ENCODE results near the gene UCN2.
A peak's percentile ranks its signal among the peaks of the same experiment; 100 is the strongest.

UCN2 gene, protein sequence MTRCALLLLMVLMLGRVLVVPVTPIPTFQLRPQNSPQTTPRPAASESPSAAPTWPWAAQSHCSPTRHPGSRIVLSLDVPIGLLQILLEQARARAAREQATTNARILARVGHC

DNA sequence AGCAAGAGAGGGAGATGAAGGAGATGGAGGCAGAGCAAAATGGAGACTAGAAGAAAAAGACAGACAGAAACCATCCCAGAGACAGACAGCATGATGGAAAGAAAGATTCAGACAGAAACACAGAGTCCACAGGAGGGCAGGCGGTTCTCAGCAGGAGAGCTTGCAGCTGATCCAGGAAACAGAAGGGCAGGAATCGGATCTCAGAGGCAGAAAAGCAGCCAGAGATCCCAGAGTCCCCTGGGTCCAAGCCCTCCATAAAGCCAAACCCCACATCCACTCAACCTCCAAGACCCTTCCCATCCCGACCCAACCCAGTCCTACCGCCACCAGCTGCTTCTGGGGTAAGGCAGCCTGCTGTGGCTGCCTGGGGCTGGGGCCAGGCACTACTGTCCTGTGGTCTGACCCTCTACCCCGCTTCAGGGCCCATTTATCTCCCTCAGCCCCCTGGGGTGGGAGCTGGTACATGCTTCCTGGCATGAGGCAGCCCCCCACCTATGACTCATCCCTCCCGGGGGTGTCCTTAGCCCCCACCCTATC is at the start of gene UCN2:
Gene UCN2 (minus strand): TSS at position 400 of the 537 bp plus-strand sequence. CDS start 657 bp downstream, outside the sequence.
- Histone ChIP-seq H3K4me1 (ENCODE audit: control insufficient read depth in 5 of 5, insufficient read depth in 5 of 5, low read length in 5 of 5) (peaks cover 5 to 42% (median 32%) of the 10 kb centered on the region in 5 donors), H3K27ac (ENCODE audit: low read depth, low read length) (no peak within 1 kb of the TSS), H3K9me3 (ENCODE audit: control insufficient read depth in 5 of 5, low read length in 5 of 5) (no peaks in the 10 kb centered on the region), H3K36me3 (ENCODE audit: control insufficient read depth in 5 of 5, insufficient read depth in 5 of 5, low read length in 5 of 5) (no peaks in the 10 kb centered on the region), H3K9ac (ENCODE audit: low read length in 5 of 5) (no peak within 1 kb of the TSS), H3K27me3 (ENCODE audit: control insufficient read depth in 5 of 5, insufficient read depth in 4 of 5, low read length in 5 of 5) (peaks cover 0 to 2% (median 0%) of the 10 kb centered on the region in 5 donors), H3K4me3 (ENCODE audit: low read depth in 1 of 5, low read length in 5 of 5) (no peak within 1 kb of the TSS)

DNA sequence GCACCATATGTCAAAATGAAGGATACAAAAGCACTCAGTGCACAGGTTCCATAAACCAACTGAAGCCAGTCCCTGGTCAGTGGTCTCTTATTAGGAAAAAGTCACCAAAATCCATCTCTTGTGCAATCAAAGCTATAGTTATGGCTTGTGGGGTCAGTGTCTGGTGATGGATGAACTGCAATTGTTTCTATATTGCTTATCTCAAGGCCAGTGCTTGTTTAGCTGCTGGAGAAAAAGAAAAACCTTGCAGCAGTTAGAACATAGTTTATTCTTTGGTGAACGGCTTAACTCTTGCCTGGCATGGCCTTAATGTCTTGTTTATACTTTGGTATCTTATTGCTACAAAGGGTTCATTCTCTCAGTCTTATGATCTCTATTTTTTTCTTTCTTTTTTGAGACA is 48.7 kb upstream of the UCN2 start:
- H3K9ac ChIP-seq (ENCODE audit: low read length in 5 of 5): no peak overlapping the region
- peaks cover 0 to 5% (median 3%) of the 10 kb centered on the region in 5 donors for H3K9me3 ChIP-seq (ENCODE audit: control insufficient read depth in 5 of 5, low read length in 5 of 5)
- H3K36me3 ChIP-seq (ENCODE audit: control insufficient read depth in 5 of 5, insufficient read depth in 5 of 5, low read length in 5 of 5): no peaks in the 10 kb centered on the region
- H3K27me3 ChIP-seq (ENCODE audit: control insufficient read depth in 5 of 5, insufficient read depth in 4 of 5, low read length in 5 of 5): no peaks in the 10 kb centered on the region
- H3K27ac ChIP-seq (ENCODE audit: low read depth, low read length): no peak overlapping the region
- H3K4me1 ChIP-seq (ENCODE audit: control insufficient read depth in 5 of 5, insufficient read depth in 5 of 5, low read length in 5 of 5): peaks cover 3 to 19% (median 13%) of the 10 kb centered on the region in 5 donors
- no peak overlapping the region for H3K4me3 ChIP-seq (ENCODE audit: low read depth in 1 of 5, low read length in 5 of 5)

DNA sequence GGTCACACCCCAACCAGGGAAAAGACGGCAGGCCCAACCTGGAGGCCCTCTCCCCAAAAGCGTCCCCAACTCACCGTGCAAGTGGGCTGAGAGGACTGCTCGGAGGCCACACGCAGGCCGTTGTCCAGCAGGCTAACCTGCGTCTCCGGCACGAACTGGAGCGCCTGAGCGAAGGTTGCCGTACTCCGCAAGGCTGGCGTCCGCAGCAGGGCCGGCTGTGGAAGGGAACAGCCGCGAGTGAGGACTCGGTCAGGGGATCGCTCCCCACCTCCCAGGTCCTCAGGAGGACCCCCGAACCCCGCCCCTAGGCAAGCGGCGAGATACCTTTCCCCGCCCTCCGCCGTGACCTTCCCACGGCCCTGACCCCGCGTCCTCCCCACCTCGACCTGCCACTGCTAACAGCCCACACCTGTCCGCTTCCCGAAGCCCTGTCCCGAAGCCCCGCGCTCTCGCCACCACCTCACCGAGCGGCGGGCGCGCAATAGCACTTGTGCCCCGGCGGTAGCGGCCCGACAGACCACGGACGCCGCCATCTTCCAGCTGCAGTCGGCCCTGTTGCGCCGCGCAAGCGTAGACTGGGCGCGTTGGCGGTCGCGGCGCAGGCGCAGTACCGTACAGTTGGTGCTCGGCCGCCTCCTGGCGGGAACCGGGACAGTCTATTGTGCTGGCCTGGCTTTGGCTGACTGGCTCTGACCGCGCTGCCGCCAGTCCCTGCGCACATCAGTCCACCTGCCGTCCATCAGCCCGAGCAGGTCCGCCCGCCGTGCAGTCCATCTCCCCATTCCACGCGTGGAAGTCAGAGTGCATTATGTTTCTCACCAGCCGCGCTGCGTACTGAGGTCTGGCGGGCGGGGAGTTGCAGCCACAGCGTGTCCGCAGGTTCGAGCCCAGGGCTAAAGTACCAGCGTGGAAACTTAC is 45.8 kb upstream of the UCN2 start, which contains the start of gene UQCRC1:
Gene UQCRC1 (minus strand): TSS at position 559 of the 918 bp plus-strand sequence. CDS start 26 bp downstream, at position 533.
- H3K27ac ChIP-seq (ENCODE audit: low read depth, low read length): peak within 1 kb of the TSS; percentile 75
- H3K36me3 ChIP-seq (ENCODE audit: control insufficient read depth in 5 of 5, insufficient read depth in 5 of 5, low read length in 5 of 5): peaks cover 0 to 19% (median 16%) of the 10 kb centered on the region in 5 donors
- peak within 1 kb of the TSS; percentile 75 to 97 (median 84) for H3K9ac ChIP-seq (ENCODE audit: low read length in 5 of 5)
- no peaks in the 10 kb centered on the region for H3K9me3 ChIP-seq (ENCODE audit: control insufficient read depth in 5 of 5, low read length in 5 of 5)
- no peaks in the 10 kb centered on the region for H3K27me3 ChIP-seq (ENCODE audit: control insufficient read depth in 5 of 5, insufficient read depth in 4 of 5, low read length in 5 of 5)
- peaks cover 3 to 19% (median 13%) of the 10 kb centered on the region in 5 donors for H3K4me1 ChIP-seq (ENCODE audit: control insufficient read depth in 5 of 5, insufficient read depth in 5 of 5, low read length in 5 of 5)
- peak within 1 kb of the TSS; percentile 90 to 98 (median 94) for H3K4me3 ChIP-seq (ENCODE audit: low read depth in 1 of 5, low read length in 5 of 5)

DNA sequence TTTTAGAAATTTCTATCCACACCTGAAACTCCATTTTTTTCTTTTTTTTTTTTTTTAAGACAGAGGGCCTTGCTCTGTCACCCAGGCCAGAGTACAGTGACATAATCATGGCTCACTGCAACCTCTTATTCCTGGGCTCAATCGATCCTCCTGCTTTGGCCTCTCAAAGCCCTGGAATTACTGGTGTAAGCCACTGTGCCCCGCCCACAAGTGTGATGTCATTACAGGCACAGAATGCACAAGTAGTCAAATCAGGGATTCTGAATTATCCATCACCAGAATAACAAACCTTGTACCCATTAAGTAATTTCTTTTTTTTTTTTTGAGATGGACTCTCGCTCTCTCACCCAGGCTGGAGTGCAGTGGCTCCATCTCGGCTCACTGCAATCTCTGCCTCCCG is 43.9 kb upstream of the UCN2 start:
- Histone ChIP-seq H3K27ac (ENCODE audit: low read depth, low read length) (no peak overlapping the region), H3K4me1 (ENCODE audit: control insufficient read depth in 5 of 5, insufficient read depth in 5 of 5, low read length in 5 of 5) (peaks cover 3 to 19% (median 13%) of the 10 kb centered on the region in 5 donors), H3K36me3 (ENCODE audit: control insufficient read depth in 5 of 5, insufficient read depth in 5 of 5, low read length in 5 of 5) (peaks cover 0 to 38% (median 34%) of the 10 kb centered on the region in 5 donors), H3K9ac (ENCODE audit: low read length in 5 of 5) (no peak overlapping the region), H3K27me3 (ENCODE audit: control insufficient read depth in 5 of 5, insufficient read depth in 4 of 5, low read length in 5 of 5) (no peaks in the 10 kb centered on the region), H3K9me3 (ENCODE audit: control insufficient read depth in 5 of 5, low read length in 5 of 5) (no peaks in the 10 kb centered on the region), H3K4me3 (ENCODE audit: low read depth in 1 of 5, low read length in 5 of 5) (no peak overlapping the region)

DNA sequence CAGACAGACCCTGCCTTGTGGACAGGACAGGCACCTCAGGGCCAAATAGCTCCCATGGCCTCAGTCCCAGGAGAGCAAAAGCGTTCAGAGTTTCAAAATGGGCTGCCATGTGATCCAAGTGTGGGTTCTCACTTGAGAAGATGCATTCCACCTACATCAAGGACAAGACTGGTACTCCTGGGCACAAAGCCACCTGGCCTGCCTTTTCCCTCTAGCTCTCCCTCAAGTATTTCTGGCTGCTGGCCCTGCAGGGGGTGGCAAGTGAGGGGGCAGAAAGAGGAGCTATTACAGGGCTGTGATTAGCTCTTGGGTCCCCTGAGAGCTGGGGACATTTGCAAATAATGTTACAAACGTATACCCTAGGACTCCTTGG is 38.0 kb upstream of the UCN2 start:
- Histone ChIP-seq H3K9ac (ENCODE audit: low read length in 5 of 5) (no peak overlapping the region), H3K4me1 (ENCODE audit: control insufficient read depth in 5 of 5, insufficient read depth in 5 of 5, low read length in 5 of 5) (peaks cover 0 to 11% (median 3%) of the 10 kb centered on the region in 5 donors), H3K4me3 (ENCODE audit: low read depth in 1 of 5, low read length in 5 of 5) (no peak overlapping the region), H3K9me3 (ENCODE audit: control insufficient read depth in 5 of 5, low read length in 5 of 5) (no peaks in the 10 kb centered on the region), H3K36me3 (ENCODE audit: control insufficient read depth in 5 of 5, insufficient read depth in 5 of 5, low read length in 5 of 5) (peaks cover 0 to 92% (median 84%) of the 10 kb centered on the region in 5 donors), H3K27me3 (ENCODE audit: control insufficient read depth in 5 of 5, insufficient read depth in 4 of 5, low read length in 5 of 5) (no peaks in the 10 kb centered on the region), H3K27ac (ENCODE audit: low read depth, low read length) (no peak overlapping the region)

DNA sequence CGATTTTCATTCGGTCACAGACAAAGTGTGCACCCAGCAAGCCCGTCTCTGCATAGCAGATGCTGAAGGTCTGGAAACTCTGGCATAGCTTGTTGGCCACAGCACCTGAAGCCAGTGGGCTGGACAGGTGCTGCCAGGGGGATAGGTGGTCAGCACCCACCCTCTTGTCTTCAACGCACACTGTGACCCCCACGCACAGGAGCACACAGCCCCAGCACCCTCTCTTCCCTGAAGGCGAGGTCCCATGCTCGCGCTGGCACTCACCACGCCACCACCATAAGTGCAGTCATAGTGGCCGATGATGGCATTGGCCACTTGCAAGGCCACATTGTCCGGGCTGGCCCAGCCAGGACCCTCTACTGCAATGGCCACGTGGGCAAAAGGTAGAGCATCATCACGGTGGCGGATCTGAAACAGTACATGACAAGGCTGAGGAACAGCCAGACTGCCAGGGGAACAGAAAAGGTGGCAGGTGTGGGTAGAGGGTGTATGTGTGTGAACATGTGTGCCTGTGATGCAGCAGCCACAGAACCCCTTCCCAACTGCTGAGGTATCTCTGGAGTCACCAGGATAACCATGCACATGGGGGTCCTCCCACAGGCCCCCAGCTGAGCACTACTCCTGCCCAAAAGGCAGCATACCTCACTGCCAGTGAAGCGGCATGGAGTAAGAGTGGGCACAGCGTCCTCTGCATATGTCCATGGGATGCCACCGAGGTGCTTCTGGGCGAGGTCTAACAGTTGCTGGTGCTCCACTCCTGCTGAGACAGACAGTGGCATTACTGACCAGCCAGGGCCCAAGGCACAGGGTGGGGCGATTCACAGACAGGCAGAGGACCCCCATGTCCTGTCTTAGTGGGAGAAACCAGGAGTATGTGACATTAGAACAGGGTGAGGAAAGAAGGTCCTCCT is 37.4 kb upstream of the UCN2 start:
- peaks cover 0 to 11% (median 3%) of the 10 kb centered on the region in 5 donors for H3K4me1 ChIP-seq (ENCODE audit: control insufficient read depth in 5 of 5, insufficient read depth in 5 of 5, low read length in 5 of 5)
- H3K27me3 ChIP-seq (ENCODE audit: control insufficient read depth in 5 of 5, insufficient read depth in 4 of 5, low read length in 5 of 5): peaks cover 0 to 3% (median 0%) of the 10 kb centered on the region in 5 donors
- H3K27ac ChIP-seq (ENCODE audit: low read depth, low read length): no peak overlapping the region
- H3K36me3 ChIP-seq (ENCODE audit: control insufficient read depth in 5 of 5, insufficient read depth in 5 of 5, low read length in 5 of 5): peaks cover 0 to 89% (median 83%) of the 10 kb centered on the region in 5 donors
- H3K9ac ChIP-seq (ENCODE audit: low read length in 5 of 5): no peak overlapping the region
- no peak overlapping the region for H3K4me3 ChIP-seq (ENCODE audit: low read depth in 1 of 5, low read length in 5 of 5)
- no peaks in the 10 kb centered on the region for H3K9me3 ChIP-seq (ENCODE audit: control insufficient read depth in 5 of 5, low read length in 5 of 5)

DNA sequence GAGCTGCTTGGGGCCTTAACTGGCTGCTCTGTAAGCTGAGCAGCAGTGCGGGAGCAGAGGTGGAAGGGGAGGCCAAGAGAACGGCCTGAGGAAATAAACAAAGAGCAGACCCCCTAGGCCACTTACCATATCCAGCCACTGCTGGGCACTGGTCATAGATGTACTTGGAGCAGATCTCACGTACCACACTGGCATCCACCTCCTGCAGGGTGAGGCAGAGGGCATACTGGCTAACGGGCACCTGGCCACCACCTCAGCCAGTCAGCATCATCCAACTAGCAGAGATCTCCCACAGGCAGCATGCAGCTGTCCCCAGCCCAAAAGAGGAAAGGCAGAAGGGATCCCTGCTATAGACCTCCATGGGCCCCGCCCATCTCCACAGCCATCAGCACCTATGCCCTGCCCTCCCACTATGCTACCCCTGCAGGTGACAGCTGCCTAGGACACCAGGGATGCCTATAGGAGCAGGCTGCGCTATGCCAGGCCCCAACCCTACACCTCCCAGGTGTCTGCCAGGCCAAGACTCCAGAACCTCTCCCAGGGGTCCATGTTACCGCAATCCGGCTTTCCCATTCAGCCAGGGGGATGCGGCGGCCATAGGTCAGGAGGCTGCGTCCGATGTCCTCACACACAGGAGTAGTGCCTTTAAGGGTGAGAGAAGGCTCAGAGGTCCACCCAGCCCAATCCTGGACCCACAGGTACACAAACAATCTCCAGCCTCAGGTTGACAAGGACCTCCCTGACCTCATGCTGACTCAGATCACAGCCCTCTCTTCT is 36.1 kb upstream of the UCN2 start:
- Histone ChIP-seq H3K4me3 (ENCODE audit: low read depth in 1 of 5, low read length in 5 of 5) (no peak overlapping the region), H3K27ac (ENCODE audit: low read depth, low read length) (no peak overlapping the region), H3K9ac (ENCODE audit: low read length in 5 of 5) (no peak overlapping the region), H3K9me3 (ENCODE audit: control insufficient read depth in 5 of 5, low read length in 5 of 5) (no peaks in the 10 kb centered on the region), H3K27me3 (ENCODE audit: control insufficient read depth in 5 of 5, insufficient read depth in 4 of 5, low read length in 5 of 5) (peaks cover 2 to 14% (median 5%) of the 10 kb centered on the region in 5 donors), H3K36me3 (ENCODE audit: control insufficient read depth in 5 of 5, insufficient read depth in 5 of 5, low read length in 5 of 5) (peaks cover 0 to 76% (median 71%) of the 10 kb centered on the region in 5 donors), H3K4me1 (ENCODE audit: control insufficient read depth in 5 of 5, insufficient read depth in 5 of 5, low read length in 5 of 5) (peaks cover 2 to 16% (median 7%) of the 10 kb centered on the region in 5 donors)

DNA sequence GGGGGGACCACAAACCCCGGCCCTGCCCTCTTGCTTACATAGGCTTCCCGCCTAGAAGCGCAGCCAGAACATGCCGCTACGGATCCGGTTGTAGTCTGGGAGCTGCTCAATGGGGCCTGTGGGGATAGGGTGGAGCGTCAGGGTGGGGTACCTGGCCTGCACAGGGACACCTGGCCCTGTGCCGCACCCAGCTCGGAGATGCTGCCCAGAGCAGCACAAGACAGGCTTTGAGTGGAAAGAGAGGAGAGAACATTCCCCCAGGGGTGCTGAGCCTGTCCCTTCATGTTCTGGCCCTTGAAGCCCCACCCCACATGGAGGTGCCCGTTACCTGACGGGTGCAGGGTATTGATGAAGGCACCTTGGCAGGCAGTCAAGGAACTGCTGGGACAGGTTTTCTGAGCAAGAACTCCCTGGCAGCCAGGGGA is 35.5 kb upstream of the UCN2 start:
- Histone ChIP-seq H3K27me3 (ENCODE audit: control insufficient read depth in 5 of 5, insufficient read depth in 4 of 5, low read length in 5 of 5) (peaks cover 8 to 20% (median 10%) of the 10 kb centered on the region in 5 donors), H3K9me3 (ENCODE audit: control insufficient read depth in 5 of 5, low read length in 5 of 5) (no peaks in the 10 kb centered on the region), H3K27ac (ENCODE audit: low read depth, low read length) (no peak overlapping the region), H3K9ac (ENCODE audit: low read length in 5 of 5) (no peak overlapping the region), H3K4me3 (ENCODE audit: low read depth in 1 of 5, low read length in 5 of 5) (no peak overlapping the region), H3K4me1 (ENCODE audit: control insufficient read depth in 5 of 5, insufficient read depth in 5 of 5, low read length in 5 of 5) (peaks cover 2 to 21% (median 10%) of the 10 kb centered on the region in 5 donors), H3K36me3 (ENCODE audit: control insufficient read depth in 5 of 5, insufficient read depth in 5 of 5, low read length in 5 of 5) (peaks cover 0 to 70% (median 64%) of the 10 kb centered on the region in 5 donors)

Measured in subcutaneous abdominal adipose tissue (tissue), 5 donors.